HG02759 (cell line): ENCODE data around the gene CLRN1.
"Not testable (repeated sequence)": the region's sequence is repeated elsewhere in the genome, so short reads cannot be mapped to it uniquely, and the experiment has no call there.

Source experiments
- ATAC-seq: cut with Tn5 transposase; IDR thresholded peaks from one replicate; pipeline ENCODE4 v1.9.1; 2021; ENCODE audit warnings: mild to moderate bottlenecking, moderate library complexity; ENCODE audit not compliant: unreplicated experiment

The CLRN1 gene

GRCh38 chr3:150972366-150973071 is at the start of gene CLRN1:
CLRN1 (minus strand) TSS chr3:150972727; CDS start chr3:150972708, 19 bp downstream.
- no peak for ATAC-seq

- no peak for ATAC-seq
These were observed 43.9 kb upstream of the CLRN1 start for GRCh38 chr3:151016478-151016795.

GRCh38 chr3:151015767-151016477 is 43.4 kb upstream of the CLRN1 start:
- no peak for ATAC-seq

DNA sequence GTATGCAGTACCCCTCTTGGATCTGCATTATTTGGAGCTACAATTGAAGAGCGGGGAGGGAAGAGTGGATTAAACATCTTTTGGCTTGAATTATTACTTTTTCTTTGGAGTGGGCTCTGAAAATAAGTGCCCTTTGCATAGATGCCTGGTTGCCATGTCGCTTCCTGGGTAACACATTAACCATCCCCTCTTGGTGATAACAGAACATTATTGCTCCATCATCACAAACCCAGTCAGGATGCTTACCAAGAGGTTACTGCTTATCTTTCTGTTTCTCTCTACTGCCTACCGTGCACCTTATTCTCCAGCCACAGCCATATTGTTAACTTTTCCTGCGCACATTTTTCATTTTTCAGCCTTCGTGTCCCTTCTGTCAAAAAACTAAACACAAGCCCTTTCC is 42.7 kb upstream of the CLRN1 start:
- no peak for ATAC-seq

DNA sequence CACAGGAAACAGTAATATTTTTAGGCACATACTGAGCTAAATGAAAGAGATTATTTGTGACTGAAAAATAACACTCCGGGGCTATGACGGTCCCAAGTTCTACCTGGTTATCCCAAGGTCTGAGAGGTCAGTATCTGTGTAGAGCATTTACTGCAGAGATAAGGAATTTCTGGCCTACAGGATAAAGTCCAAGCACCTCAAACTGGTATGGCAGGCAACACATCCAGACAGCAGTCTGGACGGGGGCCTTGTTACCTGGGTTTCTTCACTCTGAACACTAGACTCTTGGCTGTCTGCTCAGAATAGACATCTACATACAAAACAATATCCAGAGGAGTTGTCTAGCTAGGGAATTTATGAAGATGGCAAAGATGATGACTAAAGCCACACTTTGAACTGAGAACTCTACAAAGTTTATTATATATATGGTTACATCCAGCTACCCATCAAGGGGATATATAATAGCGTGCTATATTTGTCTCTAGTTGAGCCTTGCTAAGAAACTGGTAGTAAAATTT is 42.0 kb upstream of the CLRN1 start:
- no peak for ATAC-seq

DNA sequence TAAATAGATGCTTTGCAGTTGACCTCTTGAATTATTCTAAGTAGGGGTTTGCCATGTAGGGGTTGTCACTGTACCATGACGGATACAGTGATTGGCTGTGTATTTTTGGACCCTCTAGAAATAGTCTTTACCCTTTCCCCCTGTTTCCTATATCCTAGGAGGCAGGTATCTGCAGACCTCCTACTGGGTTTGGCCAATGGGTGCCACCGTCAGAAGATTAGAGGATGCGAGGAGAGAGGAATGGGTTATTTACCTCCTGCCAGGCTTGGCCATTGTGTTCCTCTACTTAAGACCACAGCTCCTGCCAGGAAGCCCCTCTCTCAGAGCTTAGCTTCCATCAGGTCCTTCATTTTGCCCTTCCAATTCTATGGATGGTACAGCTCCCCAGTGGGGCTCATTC is 40.2 kb upstream of the CLRN1 start:
- no peak for ATAC-seq

- no peak for ATAC-seq
These were observed 38.9 kb upstream of the CLRN1 start for GRCh38 chr3:151011427-151011826.

GRCh38 chr3:151009981-151010380 is 37.5 kb upstream of the CLRN1 start:
- ATAC-seq: no peak

GRCh38 chr3:151009430-151009829 is 36.9 kb upstream of the CLRN1 start:
- no peak for ATAC-seq

DNA sequence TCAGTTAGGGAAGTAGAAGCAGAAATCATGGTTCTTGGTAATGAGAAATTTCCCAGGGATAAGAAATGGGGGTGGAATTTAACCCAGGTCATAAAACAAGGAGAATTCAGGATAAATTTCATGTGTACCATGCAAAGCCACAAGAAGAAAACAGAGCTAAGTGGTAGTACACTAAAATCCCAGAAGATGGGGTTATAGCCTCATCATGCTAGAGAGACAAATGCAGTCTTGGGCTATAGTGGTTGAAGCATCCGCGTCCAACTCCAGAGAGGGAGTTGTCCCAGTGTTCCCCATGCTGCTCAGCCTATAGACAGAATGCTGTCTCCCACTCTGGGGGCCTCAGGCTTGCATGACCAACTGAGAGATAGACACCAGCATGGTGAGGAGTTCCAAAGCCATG is 36.2 kb upstream of the CLRN1 start:
- no peak for ATAC-seq

- no peak for ATAC-seq
These were observed 31.2 kb upstream of the CLRN1 start for GRCh38 chr3:151003768-151004134.

DNA sequence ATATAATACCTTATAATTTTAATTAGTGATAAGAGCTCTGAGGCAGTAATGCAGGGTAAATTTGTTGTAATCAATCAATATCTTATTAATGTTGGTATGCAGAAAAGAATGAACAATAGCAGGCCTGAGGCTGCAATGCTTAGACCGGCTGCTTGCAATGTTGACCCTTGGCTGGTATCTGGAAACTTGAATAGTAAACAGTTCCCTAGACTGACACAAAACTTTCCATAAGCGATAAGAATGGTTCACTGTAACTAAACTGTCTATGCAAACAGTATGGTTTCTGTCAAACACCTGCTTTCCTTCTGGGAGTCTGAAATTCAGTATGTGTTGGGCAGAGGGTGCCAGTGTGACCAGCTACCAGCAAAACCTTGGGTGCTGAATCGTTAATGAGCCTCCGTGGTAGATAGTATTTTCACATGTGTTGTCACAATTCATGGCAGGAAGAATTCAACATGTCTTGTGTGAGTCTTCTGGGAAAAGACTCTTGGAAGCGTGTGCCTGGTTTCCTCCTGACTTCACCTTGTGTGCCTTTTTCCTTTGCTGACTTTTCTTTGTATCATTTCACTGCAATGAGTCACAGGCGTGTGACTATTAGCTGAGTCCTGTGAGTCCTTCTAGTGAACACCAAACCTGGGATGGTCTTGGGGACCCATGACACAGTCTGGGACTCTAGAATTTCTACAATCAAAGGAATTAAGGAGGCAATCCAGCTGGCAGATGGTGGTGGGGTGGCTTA is 30.7 kb upstream of the CLRN1 start:
- no peak for ATAC-seq

- no peak for ATAC-seq
These were observed 29.8 kb upstream of the CLRN1 start for GRCh38 chr3:151002003-151002981.

DNA sequence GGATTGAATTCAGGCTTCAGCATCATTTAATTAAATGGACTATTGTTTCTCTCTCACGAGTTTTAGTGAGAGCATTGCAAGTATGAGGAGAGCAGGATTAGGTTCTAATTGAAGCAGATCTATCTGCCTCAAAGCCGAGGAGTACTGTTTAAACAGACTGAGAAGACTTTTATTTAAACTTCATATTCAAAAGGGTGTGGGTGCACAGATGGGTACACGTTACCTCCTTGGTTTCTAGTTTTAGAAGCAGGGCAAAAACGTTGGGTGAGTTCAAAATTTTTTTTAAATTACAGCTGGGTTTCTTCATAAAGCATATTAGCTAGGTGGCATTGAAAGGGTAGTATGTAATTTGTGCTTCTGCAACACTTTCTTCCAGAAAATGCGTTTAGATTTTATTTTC is 26.5 kb upstream of the CLRN1 start:
- no peak for ATAC-seq

- no peak for ATAC-seq
These were observed 24.2 kb upstream of the CLRN1 start for GRCh38 chr3:150996731-150997130.

- no peak for ATAC-seq
These were observed 23.0 kb upstream of the CLRN1 start for GRCh38 chr3:150995510-150995909.

DNA sequence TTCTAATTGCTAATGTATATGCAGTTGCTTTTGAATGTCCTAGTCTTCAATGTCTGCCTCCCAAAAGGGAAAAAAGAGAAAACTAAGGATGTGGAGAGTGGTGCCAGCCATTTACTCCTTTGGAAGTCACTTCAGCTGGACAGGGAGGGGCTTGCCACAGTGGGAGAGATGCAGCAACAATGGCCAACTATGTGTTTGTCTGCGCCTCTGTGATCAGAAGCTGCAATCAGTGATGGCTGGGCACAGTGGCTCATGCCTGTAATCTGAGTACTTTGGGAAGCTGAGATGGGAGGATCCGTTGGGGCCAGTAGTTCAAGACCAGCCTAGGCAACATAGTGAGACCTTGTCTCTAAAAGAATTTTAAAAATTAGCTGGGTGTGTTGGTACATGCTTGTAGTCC is 16.7 kb upstream of the CLRN1 start:
- ATAC-seq: no peak

- ATAC-seq: not testable (repeated sequence)
These were observed 15.9 kb upstream of the CLRN1 start for GRCh38 chr3:150988395-150988794.

DNA sequence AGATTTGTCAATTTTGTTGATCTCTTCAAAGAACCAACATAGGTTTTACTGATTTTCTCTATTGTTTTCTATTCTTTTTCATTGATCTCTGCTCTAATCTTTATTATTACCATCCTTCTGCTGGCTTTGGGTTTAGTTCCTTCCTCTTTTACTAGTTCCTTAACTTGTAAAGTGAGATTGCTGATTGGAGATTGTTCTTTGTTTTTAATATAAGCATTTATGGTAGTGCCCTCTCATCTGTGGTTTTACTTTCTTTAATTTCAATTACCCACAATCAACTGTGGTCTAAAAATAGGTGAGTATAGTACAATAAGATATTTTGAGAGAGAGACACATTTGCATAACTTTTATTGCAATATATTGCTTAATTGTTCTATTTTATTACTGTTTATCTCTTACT is 13.2 kb upstream of the CLRN1 start:
- ATAC-seq: no peak

DNA sequence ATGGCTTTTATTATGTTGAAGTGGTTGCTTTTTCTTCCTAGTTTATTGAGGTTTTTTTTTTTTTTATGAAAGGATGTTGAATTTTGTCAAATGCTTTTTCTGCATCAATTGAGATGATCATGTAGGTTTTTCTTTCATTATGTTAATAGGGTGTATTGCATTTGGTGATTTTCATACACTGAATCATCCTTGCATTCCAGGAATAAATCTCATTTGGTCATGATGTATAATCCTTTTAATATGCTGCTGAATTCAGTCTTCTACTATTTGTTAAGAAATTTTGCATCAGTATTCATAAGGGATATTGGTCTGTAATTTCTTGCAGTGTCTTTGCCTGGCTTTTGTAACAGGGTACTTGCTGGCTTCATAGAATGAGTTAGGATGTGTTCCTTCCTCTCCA is 11.5 kb upstream of the CLRN1 start:
- ATAC-seq: no peak
